B cell (primary cell): ENCODE results near the gene BDKRB1.

Experiments
- CTCF ChIP-seq: fragments of 200-600 bp; IDR thresholded peaks from one replicate; pipeline ENCODE4 v1.8.0; 2022; ENCODE audit warnings: antibody characterized with exemption, mild to moderate bottlenecking
- EZH2 ChIP-seq: IDR thresholded peaks from 2 replicates; pipeline ENCODE4 v1.6.1; 2012; ENCODE audit warnings: borderline replicate concordance, low read depth, mild to moderate bottlenecking, moderate library complexity, low read length; ENCODE audit not compliant: insufficient read depth, poor library complexity, severe bottlenecking

- TF ChIP-seq CTCF (no peak), EZH2 (no peak)
Observed at GRCh38 chr14:96239711-96240141, 16.3 kb upstream of the BDKRB1 start.
